Myocyte (in vitro differentiated cells): ENCODE measurements around the gene RAD51B. TPM values are rescaled to one million over a fixed set of nuclear protein-coding genes. Genes with fewer than 3 reads are reported as not detected.

Source experiments
- DNase-seq: peaks from one replicate; pipeline ENCODE4 v3.0.0-alpha.2; 2012; ENCODE audit warnings: low read depth
- total RNA-seq: library from RNA; depleted of rRNA; stranded (reverse); fragments of >200 nt; gene quantifications from 2 replicates; pipeline ENCODE4 v1.2.3, GENCODE V29; 2014

The RAD51B gene
- total RNA-seq, 1 donor from 2014 or later, result 70.0 TPM

GRCh38 chr14:68633131-68633991, 813.8 kb downstream of the RAD51B start:
- DNase-seq, result peak; percentile 84

DNA sequence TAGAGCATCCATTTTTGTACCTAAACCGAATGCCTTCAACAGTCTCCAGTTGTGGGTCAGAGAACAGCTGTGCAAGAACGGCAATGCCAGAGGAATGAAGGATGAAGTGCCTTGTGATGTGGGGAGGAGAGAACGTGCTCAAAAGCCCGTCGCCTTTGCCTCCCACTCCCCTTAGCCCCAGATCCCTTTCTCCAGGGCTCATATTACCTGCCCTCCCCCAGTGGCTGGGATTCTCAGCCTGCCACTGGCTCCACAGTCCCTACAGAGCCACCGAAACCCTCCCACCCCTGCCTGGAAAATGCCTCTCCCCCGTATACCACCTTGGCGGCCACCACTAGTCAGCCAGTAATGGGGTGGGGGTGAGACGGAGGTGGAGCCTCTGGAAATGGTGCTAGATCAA, 814.8 kb downstream of the RAD51B start:
- DNase-seq, result peak; percentile 17

- DNase-seq, result no peak
Observed at GRCh38 chr14:68634874-68635595, 815.5 kb downstream of the RAD51B start.

GRCh38 chr14:68636597-68636996, 817.0 kb downstream of the RAD51B start:
- DNase-seq, result no peak

GRCh38 chr14:68637106-68638021, 817.8 kb downstream of the RAD51B start:
- DNase-seq, result no peak

GRCh38 chr14:68638141-68638999, 818.8 kb downstream of the RAD51B start:
- no peak for DNase-seq

DNA sequence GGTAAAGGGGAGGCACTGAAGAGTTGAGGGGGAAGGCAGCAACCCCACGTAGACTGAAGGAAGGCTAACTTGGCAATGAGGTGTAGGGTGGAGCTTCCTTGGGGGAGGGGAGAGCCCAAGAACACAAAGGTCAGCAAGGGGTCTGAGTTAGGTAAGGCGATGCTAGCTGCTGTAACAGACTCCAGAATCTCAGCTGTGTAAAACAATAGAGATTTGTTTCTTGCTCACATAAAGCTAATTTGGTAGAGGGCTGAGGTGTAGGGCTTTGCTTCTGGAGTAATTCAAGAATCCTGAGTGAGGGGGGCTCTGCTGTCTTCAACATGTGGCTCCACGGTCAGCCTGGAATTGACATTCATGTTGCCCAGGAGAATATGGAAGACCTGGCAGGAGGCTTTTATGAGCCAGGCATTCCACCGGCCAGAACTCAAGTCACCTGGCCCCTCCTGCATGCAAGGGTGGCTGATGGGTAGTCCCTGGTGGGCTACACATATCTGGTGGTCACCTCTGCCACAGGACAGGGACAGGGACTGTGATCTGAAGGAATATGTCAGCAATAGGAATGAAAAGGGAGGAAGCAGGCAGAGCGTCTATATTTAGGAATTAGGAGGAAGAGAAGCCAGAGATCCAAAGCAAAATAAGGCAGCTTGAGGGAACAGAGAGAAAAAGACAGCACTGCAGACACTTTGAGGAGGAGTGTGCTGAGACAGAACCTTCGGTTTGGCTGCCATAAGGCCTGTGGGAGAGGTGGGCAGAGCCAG, 819.6 kb downstream of the RAD51B start:
- no peak for DNase-seq

- no peak for DNase-seq
Observed at GRCh38 chr14:68639758-68640574, 820.4 kb downstream of the RAD51B start.

DNA sequence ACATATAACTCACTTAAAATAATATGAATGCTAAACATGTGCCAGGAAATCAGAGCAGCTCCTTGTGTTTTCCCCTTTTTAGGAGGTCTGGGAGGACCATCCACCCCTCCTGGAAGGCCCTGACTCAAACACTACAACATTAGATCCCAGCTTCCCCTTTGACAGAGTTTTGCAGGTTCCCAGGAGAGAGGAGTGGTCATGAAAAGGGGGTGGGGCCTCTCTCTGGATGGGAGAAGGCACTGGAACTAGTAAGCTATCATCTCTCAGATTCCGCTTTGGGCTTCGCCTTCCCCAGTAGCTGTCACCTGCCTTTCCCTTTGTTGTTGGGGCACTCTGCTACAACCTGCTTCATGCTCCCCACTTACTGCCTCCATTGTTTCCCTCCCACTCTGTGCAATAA, 824.1 kb downstream of the RAD51B start:
- DNase-seq, result no peak

DNA sequence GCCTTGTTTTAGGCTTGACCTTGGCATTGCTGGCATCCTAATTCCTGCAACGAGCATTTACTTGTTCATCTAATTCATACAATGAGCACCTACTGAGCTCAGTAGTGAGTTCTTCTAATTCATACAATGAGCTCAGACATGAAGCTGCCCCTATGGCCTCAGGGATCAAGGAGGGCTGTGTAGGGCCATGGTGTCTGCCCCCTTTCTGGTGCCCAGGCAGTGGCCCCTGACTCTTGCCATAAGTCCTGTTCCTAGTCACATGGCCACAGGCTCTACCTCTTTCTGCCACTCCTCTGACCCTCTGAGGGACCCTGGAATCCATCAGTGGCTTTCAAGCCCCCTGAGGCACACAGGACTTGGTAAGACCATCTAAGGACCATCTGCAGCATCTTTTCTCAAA, 824.5 kb downstream of the RAD51B start:
- no peak for DNase-seq

DNA sequence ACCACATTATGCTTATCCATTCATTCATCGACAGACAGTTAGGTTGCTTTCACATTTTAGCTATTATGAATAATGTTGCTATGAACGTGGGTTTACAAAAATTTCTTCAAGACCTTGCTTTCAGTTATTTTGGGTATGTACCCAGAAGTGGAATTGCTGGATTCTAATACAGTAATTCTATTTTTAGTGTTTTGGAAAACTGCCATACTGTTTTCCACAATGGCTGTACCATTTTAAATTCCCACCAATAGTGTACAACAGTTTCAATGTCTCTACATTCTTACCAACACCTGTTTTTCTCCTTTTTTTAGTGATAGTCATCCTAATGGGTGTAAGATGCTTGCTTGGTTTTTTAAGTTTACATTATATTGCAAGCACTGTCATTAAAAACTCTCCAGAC, 825.8 kb downstream of the RAD51B start:
- peak; percentile 37 for DNase-seq

- no peak for DNase-seq
Observed at GRCh38 chr14:68649476-68650189, 830.1 kb downstream of the RAD51B start.

DNA sequence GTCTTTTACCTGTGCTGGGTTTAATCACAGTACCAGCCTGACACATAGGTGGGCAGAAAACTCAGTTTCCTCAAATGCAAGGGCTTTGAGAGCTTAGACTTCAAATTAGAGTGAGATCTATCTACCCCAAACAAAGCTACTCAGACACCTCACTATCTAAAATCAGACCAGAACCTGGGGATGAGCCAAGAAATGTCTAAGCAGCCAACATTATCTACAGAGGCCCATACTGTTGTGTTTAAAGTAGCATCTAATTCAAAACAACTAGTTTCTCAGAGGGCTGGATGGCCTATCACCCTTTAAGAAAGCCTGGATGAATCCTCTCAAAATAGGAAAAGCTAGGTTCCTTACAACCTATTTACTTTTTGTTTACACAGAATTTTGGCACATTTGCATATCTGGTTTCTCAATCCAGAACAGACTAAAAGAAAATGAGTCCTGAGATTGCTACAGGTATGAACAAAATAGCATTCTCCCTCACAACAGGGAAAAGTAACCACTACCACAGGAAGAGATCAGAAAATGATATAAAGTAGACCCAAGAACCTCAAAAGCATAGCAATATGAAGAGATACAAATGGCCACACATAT, 830.9 kb downstream of the RAD51B start:
- DNase-seq, result no peak

GRCh38 chr14:68651075-68651474, 831.5 kb downstream of the RAD51B start:
- DNase-seq, result no peak

DNA sequence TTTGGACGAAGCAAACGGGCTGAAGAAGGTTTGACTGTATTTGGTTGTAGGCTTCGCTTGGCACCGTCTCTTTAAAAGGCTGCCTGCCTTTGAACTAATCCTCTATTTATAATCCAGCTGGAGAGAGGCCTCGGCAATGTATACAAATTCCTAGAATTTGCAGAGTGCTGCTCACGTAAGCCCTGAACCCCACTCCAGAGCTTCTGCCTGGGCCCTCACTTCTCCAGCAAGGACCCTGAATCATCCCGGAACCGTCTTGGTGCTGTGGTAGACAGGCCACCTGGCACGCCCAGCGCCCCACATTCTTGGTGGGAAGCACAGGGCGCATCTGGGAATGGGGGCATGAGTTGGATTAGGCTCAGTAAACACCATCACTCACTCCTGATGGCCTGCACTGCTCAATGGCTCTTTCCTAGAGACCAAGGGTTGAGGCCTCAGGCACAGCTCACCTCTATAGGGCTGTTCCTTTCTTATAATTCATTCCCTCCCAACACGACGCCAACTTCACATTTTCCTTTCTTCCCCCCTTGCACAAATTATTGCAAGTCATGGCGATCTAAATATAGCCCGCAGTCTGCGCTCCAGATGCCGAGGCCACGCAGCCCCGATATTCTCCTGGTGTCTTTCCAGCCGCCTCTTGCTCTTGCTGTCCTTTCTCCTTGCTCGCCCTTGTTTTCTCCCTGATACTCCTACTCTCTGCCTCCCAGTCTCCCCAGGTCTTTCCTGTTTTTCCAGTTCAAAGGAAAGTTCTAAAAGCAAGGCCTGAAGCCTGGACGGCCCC, 832.3 kb downstream of the RAD51B start:
- DNase-seq, result no peak

DNA sequence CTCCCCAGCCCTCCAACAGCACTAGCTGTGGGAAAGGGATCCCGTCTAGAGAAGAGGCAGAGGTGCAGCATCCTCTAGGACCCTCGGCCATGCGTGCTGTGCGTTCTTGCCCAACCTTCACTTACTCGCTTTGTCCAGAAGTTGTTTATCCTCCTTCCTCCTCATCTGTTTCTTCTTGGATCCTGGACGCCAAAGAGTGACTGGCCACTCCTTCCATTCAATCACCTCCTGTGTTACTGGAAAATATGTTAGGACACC, 832.8 kb downstream of the RAD51B start:
- no peak for DNase-seq

- DNase-seq, result no peak
Observed at GRCh38 chr14:68653108-68653507, 833.5 kb downstream of the RAD51B start.
